EL (cell line): ENCODE data around the gene ST6GALNAC3.

Source experiments
- DNase-seq: peaks from one replicate; pipeline ENCODE4 v3.0.0-alpha.2; 2016

ST6GALNAC3 gene

GRCh38 chr1:76668046-76668445, 593.5 kb downstream of the ST6GALNAC3 start:
- no peak for DNase-seq

GRCh38 chr1:76669131-76669530, 594.6 kb downstream of the ST6GALNAC3 start:
- DNase-seq: no peak

GRCh38 chr1:76669624-76670315, 595.2 kb downstream of the ST6GALNAC3 start:
- no peak for DNase-seq

- DNase-seq: no peak
Observed at GRCh38 chr1:76674689-76675210, 600.2 kb downstream of the ST6GALNAC3 start.

GRCh38 chr1:76677416-76678405, 603.2 kb downstream of the ST6GALNAC3 start:
- no peak for DNase-seq

- DNase-seq: no peak
Observed at GRCh38 chr1:76679534-76680152, 605.1 kb downstream of the ST6GALNAC3 start.

- DNase-seq: no peak
Observed at GRCh38 chr1:76680651-76681050, 606.1 kb downstream of the ST6GALNAC3 start.

GRCh38 chr1:76682138-76682537, 607.6 kb downstream of the ST6GALNAC3 start:
- DNase-seq: no peak
